ENCODE data around the gene CPT2.

DNA sequence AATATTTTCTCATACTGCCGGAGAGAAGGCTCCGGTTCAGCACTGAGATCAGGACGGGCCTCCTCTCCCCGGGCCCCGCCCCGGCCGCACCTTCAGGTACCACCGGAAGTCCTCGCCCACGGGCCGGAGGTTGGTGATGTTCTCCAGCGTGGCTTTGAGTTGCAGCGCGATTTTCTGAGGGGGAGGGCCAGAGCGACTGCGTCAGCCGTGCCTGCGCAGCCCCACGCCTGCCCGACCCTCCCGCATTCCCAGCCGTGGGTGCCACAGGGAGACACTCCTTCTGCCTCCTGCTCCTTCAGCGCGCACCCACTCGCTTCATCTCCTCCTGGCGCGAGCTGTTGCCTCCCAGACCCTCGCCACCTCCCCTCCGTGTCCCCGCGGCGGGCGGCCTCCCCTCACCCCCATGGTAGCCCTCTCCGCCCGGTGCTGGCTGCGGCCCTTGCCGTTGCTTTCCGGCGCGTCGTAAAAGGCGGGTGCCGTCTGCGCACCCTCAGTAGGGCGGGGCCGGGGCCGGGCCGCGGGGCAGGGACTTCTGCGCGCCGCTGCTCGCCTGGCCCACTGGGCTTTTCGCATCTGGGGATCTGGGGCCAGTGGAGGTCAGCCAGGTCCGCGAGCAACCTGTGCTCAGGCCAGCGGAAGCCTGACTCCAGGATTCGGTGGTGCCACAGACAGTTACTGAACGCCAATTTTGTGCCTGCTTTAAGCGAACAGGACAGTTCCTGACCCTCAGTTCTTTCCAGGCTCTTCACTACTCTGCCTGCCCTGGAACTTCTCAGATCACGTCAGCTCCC, 23.7 kb downstream of the CPT2 start, which contains the start of gene CZIB:
- TF ChIP-seq, protein P1, sequence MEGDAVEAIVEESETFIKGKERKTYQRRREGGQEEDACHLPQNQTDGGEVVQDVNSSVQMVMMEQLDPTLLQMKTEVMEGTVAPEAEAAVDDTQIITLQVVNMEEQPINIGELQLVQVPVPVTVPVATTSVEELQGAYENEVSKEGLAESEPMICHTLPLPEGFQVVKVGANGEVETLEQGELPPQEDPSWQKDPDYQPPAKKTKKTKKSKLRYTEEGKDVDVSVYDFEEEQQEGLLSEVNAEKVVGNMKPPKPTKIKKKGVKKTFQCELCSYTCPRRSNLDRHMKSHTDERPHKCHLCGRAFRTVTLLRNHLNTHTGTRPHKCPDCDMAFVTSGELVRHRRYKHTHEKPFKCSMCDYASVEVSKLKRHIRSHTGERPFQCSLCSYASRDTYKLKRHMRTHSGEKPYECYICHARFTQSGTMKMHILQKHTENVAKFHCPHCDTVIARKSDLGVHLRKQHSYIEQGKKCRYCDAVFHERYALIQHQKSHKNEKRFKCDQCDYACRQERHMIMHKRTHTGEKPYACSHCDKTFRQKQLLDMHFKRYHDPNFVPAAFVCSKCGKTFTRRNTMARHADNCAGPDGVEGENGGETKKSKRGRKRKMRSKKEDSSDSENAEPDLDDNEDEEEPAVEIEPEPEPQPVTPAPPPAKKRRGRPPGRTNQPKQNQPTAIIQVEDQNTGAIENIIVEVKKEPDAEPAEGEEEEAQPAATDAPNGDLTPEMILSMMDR (IDR thresholded peaks at IDR 0.05) = peak in 1 of 5 experiments; percentile 40
- TF ChIP-seq POLR2A (IDR thresholded peaks at IDR 0.05) (peak; percentile 82 to 94), EP300 (IDR thresholded peaks at IDR 0.05) (peak; percentile 72 to 99)
